PC-3 (cell line): Measurements from ENCODE around the gene ITIH5.
"Not testable (repeated sequence)": the region's sequence is repeated elsewhere in the genome, so short reads cannot be mapped to it uniquely, and the experiment has no call there.

ENCODE experiments used
- CTCF ChIP-seq: fragments of 300-600 bp; sonication (generic); conservative IDR thresholded peaks from 2 replicates; pipeline ENCODE4 v1.5.1; 2017; ENCODE audit warnings: antibody characterized with exemption, low read depth, mild to moderate bottlenecking, low read length
- EZH2phosphoT487 ChIP-seq: fragments of 300-600 bp; sonication (generic); IDR thresholded peaks from 2 replicates; pipeline ENCODE4 v1.6.1; 2018; ENCODE audit warnings: mild to moderate bottlenecking, antibody characterized with exemption, low read length, borderline replicate concordance

DNA sequence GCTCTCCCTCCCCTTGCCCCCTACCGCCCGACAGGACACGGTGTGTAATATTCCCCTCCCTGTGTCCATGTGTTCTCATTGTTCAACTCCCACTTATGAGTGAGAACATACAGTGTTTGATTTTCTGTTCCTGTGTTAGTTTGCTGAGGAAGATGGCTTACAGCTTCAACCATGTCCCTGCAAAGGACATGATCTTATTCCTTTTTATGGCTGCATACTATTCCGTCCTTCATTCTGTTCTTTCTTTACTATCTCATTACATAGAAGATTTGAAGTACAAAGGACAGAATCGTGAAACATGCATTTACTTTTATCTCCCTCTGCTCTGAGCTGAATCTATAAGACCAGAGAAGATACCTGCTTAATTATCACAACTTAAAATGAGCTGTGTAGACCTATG lies 44.3 kb upstream of the ITIH5 start:
- not testable (repeated sequence) for TF ChIP-seq CTCF, EZH2phosphoT487
